CD4-positive, alpha-beta T cell treated with Interleukin-17A for 4 hours (primary cell): Measurements from ENCODE around the gene COL6A3.
"Not testable (repeated sequence)": the region's sequence is repeated elsewhere in the genome, so short reads cannot be mapped to it uniquely, and the experiment has no call there.

Source experiments
- DNase-seq: peaks from one replicate; pipeline ENCODE4 v3.0.0-alpha.2; 2020; ENCODE audit warnings: mixed read lengths

The COL6A3 gene

DNA sequence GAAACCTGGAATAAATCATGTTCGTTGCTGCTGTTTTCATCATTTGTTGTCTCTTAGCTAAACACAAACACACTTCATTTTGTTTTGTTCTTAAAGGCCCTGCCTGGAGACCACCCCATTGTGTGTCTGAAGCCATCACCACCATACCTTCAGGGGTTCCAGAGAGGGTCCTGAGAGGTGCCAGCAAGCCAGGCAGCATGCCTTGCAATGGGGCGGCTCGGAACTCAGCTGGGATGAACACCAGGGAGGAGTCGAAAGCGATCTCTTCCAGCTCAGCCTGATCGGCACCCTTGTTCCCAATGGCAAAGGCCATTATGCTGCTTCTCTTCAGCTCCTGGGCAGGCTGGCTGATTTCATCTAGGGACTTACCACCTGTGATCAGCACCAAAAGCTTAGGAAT is 33.2 kb downstream of the COL6A3 start:
- no peak for DNase-seq

DNA sequence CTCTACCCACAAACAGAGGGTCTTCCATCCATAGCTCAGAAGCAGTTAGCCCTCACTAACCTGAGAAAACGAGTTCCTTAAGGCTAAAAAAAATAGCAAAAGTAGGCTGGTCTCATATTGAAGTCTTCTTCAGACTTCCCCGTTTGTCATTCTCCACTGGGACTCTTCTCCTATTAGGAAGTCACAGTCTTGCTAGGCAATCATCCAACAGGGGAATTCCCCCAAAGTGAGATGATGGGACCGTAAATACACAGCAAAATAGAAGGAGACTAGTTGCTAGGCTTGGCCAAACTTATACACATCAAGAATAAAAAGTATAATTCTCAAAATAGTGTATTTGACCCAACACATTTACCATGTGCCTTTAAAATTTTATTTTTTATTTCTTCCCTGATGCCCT is 34.3 kb downstream of the COL6A3 start:
- DNase-seq = no peak

DNA sequence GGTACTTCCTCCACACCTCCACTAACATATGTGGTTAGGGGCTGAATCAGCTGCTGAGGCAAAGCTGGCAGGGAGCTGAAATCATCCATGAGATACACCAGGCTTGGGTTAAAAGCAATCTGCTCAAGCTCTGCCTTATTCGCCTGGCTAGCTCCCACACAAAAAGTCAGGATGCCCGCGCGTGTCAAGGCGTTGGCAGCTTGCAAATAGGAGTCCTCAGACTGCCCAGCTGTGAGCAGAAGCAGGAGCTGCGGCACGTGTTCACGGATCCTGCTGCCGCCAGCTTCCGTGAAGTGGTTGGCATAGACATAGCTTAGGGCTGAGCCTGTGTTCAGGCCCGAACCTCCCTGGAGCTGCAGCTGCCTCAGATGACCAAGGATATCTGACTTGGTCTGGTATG is 35.3 kb downstream of the COL6A3 start:
- DNase-seq = no peak

DNA sequence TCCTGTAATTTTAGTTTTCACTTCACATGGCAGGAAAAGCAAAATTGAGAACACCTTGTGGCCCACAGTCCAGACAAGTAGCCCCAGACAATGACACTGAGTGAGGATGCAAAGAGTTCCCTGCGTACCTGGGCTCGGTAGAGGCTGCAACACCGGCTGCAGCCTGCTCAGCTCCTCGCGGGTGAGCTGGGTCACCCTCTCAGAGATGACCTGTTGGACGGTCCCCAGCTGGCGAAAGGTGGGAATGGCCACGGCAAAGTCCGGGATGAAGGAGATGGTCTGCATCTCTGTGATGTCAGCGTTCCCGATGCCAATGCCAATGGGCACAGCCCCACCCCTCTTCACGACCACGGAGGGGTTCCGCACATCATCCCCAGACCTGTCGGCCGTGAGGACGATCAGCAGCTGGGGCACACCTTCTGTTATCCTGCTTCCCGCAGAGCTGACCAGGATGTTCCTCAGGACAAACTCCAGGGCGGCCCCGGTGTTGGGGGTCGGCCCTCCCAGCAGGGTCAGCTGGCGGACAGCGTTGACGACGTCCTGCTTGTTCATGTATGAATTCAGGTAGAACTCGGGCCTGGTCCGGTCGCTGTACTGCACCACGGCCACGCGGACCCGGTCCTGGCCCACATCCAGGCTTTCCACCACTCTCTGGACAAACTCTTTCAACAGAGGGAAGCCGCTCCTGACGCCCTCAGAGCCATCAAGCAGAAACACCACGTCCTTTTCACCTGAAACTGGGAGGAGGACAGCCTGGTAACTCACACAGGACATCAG is 39.5 kb downstream of the COL6A3 start:
- DNase-seq = no peak

DNA sequence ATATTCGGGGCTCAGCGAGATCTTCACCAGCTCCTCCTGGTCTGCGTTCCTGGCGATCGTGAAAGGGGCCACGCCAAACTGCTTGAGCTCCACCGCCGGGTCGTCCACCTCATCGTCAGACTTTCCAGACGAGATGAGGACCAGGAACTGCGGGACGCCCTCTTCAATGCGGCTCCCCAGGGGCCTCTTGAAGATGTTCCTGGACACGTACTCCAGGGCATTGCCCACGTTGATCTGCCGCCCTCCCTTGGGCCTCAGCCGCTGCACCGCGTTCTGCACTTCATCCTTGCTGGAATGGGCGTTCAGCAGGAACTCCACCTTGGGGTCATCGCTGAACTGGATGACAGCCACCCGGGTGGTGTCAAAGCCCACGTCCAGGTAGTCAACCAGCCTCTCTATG is 42.1 kb downstream of the COL6A3 start:
- no peak for DNase-seq

DNA sequence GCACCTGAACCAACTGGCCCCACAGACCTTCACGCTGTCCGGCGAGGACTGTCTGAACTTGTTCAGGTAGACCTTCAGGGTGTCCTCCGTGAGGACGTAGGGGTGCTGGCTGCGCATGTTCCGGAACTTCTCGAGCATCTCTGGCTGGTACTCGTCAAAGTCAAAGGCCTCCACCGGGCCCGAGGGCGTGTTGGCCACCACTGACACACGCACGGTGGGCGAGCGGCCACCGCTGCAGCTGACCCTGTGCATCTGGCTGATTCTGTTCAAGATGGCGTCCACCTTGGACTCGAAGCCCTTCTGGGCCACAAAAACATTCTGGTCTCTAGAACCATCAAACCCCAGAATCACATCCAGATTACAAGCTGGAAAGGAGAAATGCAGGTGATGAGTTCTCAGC is 48.3 kb downstream of the COL6A3 start:
- no peak for DNase-seq

DNA sequence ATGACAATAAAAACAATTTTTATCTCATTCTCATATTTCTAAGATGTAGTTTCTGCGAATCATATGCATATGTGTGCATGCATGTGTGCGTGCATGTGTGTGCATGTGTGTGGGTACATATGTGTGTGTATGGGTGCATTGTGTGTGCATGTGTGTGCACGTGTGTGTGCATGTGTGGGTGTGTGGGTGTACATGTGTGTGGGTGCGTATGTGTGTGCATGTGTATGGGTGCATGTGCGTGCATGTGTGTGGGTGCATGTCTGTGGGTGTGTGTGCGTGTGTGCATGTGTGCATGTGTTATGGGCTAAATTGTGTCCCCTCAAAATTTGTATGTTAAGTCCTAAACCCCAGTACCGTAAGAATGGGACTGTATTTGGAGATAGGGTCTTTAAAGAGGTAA is 49.3 kb downstream of the COL6A3 start:
- DNase-seq = no peak

DNA sequence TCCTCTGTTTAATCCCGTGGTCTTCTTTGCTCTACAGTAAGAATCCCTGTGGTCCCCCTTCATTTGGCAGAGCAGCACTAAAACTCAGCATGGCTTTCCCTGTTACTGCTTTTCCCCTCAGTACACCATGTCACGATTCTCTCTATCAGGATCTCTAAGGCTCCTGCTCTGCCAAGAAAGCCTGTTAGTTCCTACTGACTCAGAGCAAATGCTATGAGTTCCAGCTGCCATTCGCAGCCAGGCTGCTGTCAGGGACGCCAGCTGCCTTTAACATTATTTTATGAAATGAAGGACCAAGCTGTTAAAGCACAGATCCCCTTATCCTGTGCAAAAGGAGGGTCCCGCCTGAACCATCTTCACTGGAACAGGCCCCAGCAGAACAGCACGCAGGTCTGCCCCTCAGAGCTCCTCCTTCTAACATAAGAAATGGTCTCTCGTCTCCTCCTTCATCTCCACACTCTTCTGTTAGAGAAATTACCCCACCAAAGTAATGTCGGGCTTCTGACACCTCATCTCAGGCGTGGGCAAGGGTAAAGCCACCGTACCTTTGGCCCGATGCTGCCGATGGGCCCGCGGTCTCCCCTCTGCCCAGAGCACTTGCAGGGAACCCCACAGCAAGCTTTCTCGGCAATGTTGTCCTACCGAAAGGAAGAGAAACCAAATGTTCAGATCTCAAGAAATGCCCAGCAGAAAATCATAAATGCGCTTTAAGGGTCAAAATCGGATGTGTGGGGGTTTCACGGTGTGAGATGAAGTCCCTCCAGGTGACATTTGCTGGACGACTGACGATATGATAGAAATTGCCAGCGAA is 52.6 kb downstream of the COL6A3 start:
- DNase-seq = no peak

DNA sequence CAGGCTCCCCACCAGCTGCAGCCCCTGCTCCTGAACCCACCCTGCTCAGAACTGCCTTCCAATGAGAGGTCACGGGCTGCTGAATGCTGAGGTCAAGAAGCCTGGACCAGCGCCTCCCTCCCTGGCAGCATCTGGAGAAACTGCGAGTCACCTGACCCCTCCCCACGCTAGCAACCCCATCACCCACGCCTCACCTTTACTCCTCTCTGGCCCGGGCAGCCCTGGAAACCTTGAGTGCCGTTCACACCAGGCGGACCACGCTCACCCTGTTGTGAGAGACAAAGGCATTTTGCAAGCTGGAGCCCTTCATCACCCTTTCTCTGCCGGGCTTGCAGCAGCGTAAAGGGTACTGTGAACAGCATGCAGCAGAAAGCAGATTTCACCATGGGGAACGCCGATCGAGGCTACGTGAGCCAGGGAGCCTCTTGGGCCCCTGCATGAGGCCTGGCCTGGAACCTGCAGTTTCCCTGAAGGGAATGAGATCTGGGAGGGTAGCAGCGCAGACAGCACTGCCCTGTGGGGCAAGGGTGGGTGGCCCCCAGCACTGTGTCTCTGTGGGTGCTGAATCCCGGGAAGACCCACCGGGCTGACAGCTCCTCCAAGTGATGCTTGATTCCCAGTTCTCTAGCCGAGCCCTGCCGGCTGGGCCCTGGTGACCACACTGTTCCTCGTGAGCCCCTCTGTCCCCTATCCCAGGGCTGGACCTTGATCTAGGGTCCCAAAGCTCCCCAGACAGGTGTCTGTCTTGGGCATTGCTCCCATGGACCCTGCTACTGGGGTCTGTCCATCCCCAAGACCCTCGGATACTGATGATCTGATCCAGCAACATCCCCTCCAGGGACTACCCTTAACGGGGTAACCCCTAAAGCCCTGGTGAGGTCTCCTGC is 53.8 kb downstream of the COL6A3 start:
- DNase-seq = no peak

DNA sequence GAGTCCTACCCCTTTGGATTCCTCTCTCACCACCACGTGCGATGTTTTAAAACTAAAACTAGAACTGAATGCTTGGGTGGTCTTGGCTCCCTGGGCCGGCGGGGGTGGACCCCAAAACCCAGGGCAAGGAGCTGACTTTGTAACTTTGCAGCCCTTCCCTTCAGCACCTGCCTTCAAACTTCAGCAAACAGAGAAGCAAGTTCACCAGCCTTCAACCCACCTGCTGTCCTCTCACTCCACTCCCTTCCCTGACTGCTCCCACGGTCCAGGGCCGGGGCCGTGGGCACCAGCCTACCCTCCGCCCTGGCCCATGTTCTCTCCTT is 54.5 kb downstream of the COL6A3 start:
- DNase-seq = no peak

DNA sequence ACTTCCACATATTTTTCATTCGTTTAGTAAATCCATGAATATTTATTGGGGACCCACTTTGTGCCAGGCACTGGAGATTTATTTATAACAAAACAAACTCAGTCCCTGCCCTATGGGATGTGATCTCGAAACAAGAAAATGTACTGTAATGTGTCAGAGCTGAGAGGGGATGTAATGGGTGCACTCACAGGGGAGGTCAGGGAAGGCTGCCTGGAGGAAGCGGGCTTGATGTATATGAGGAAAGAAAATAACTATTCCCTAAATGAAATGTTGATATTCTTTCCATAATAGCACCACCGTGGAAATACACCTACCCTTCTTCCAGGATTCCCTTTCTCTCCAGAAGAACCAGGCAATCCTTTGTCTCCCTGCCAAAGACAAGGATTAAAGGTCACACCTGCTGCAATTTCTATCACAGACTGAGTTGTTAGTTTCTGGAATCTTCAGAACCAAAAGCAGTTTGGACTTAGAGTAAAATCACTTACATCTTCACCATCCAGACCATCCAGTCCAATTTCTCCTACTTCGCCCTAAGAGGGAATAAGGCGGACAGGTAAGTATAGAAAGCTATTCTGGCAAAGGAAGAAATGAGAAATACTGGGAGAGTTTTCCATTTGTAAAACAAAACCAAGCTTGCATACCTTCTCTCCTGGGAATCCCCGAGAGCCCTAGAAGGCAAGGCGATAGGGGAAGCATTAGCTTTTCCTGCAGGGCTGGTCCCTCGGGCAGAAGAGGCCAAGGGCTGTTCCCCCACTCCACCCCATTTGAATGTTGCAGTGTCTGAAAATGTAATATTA is 55.0 kb downstream of the COL6A3 start:
- no peak for DNase-seq

DNA sequence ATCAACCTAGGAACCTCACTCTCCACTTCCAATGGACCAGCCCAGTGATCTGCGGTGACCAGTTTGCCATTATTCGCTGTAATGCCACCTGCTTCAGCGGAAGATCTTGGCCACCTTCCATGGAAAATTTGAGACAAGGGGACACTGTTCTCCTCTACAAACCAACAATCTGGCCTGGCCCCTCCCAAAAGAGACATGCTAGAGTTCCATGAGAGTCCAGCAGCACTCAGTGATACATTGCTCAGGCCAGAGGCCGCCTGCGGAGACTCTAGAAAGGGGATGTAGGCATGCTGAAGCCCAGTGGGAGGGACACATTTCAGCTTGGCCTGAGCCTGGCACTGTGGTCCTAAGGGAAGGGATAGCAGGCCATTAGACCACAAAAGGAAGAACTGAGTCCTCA is 58.3 kb downstream of the COL6A3 start:
- DNase-seq = no peak

DNA sequence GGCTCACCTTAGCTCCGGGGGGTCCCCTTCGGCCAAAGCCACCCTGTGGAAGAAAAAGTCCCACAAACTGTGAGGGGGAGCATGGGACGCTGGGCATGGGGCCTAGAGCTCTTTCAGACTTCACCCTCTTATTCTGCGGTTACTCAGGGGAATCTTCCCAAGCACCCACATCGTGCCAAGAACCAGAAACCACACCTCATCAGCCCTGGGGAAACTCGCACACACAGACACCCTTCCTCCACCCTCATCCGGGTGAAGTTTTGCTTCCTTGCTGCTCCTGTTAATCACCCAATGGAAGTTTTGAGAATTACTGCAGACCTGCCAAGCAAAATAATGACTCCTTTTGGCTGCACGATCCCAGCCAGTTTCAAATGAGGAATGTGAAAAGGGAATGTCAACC is 59.1 kb downstream of the COL6A3 start:
- DNase-seq = no peak

DNA sequence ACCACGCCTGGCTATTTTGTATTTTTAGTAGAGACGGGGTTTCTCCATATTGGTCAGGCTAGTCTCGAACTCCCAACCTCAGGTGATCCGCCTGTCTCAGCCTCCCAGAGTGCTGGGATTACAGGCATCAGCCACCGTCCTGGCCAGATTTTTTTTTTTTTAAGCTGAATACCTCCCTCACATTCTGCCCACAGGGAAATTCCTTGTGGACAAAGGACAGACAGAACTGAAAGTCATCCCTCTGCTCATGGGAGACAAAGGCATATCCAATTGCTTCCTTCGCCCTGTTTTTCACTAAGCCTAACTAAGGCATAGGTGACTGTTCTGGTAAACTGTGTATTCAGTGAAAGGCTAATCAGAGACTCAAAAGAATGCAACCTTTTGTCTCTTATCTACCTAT is 59.8 kb downstream of the COL6A3 start:
- DNase-seq = not testable (repeated sequence)

DNA sequence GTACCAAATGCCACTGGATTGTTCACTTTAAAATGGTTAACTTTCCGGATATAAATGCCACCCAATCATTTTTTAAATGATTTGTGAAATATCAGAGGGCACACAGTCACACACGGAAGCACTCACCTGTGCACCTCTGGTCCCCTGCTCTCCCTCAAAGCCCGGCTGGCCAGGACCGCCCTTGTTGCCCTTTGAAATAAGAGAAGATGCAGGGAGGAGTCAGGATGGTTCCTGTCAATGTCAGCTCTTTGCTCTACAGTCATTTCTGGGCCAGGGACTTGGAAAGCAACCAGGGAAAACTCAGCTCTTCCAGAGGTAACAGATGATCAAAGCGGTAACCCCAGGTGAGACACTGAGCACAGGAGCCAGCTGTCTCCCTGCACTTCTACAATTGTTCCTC is 60.7 kb downstream of the COL6A3 start:
- DNase-seq = no peak

DNA sequence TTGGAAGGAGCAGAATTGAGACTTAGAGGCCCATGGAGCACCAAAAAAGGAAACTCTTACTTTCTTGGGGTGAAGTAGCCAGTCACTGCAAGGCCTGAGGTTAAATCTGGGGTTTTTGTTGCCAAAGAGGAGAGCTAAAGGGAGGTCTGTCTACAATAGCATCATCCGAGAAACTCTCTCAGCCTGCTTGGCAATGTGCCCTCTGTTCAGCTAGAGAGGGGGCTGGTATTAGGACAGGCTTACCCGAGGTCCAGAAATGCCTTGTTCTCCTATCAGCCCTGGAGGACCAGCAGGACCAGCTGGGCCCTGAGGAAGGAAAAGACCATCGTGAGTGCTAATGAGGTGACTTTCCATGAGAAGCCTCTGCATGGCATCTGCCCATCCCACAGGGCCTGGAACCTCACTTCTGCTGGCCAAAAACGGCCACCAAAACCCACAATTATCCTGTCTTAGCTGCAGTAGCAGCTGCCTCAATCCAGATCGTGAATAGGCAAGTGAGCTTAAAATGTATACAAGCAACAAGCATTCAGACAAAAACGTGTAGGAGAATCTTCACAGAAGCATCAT is 61.6 kb downstream of the COL6A3 start:
- no peak for DNase-seq

DNA sequence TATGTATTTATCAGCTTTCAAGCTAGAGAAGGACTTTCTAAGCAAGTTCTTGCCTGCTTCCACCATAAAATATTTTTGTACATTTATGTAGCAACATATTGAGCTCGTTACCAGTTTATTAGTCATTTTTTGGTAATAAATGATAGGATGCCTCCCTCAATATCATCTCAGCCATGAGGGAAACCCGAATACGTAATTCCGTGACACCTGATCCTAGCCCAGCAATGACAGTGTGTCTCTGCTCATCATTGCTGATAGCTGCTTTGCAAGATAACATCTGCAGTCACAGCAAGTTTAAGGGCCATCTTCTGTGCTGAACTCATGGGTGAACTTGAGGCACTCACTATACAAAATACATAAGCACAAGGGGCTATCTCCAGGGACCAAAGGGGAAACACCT is 62.2 kb downstream of the COL6A3 start:
- no peak for DNase-seq

DNA sequence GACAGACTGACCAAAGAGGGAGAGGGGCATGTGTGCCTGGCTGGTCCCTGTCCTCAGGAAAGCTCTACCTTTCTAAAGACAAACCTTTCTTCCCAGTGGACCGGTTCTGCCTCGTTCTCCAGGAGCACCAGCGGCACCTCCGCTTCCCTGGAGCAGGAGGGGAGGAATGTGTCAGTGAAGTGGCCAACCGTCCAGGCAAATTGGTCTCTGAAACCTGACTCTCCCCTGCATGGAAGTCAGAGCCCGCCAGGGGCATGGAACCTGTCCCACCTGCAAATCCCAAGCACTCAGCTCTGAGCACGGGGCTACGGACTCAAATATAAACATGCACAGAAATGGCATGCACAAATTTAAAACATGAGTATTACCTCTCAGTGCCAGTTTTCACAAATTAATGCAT is 62.9 kb downstream of the COL6A3 start:
- DNase-seq = no peak

DNA sequence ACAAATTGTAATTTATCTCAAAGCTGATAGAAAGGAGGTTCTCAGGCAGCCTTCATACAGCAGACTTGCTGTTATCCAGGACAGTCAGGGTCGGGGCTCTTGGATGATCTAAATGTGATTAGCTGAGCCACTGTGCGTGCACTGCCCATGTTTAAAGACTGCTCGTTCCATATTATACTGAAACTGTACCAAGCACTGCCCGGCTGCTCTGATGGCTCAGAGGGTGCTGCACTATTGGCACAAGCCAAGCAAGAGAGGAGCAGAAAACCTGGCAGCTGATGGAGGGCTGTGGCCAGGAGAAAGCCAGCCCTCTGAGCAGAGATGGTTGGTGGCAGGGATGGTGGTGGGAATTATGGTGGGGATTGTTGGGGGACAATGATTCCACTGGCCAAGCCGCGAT is 63.4 kb downstream of the COL6A3 start:
- DNase-seq = no peak

DNA sequence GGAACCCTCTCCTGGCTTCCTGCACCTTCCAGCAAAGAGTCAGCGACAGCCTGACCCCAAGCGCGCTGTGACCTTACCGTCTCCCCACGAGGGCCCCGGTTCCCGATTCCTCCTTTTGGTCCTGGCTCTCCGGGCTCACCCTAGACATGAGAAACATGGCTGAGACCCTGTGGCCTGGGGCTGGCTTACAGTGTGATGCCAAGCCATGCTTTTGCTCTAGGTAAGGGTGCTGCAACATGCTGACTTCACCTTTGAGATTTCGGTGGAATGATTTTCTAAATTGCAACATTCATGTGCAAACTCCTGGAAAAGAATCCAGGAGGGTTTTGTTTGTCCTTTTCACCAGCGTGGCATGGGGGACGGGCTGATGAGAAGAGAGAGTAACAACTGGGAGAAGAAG is 63.9 kb downstream of the COL6A3 start:
- no peak for DNase-seq

DNA sequence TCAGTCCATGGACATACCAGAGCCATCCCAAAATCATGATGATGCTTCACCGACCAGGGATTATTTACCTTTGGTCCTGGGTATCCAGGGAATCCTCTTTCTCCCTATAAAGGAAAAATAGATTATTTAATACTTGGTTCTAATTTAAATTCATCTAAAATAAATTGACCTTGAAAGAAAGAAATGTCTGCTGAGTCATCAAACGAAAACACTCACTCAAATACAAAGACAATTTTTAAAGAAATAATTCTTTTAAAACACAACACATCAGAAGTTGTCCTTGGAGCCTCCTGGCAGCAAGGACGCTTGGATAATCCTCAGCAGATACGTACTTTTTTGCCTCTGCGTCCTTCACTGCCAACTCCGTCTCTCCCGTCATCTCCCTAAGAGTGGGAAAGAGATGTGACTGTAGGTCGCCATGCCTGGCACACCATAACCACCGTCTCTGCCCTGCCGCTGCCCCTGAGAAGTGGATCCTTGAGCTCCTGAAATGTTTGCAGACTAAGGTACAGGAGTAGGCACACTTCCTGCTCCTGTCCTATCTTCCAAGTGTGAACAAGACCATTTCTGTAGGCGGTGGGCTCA is 65.6 kb downstream of the COL6A3 start:
- DNase-seq = no peak
